ENCODE results near the gene AGR2.
A peak's percentile ranks its signal among the peaks of the same experiment; 100 is the strongest.
"Not testable (repeated sequence)": the region's sequence is repeated elsewhere in the genome, so short reads cannot be mapped to it uniquely, and the experiment has no call there.

AGR2 gene

DNA sequence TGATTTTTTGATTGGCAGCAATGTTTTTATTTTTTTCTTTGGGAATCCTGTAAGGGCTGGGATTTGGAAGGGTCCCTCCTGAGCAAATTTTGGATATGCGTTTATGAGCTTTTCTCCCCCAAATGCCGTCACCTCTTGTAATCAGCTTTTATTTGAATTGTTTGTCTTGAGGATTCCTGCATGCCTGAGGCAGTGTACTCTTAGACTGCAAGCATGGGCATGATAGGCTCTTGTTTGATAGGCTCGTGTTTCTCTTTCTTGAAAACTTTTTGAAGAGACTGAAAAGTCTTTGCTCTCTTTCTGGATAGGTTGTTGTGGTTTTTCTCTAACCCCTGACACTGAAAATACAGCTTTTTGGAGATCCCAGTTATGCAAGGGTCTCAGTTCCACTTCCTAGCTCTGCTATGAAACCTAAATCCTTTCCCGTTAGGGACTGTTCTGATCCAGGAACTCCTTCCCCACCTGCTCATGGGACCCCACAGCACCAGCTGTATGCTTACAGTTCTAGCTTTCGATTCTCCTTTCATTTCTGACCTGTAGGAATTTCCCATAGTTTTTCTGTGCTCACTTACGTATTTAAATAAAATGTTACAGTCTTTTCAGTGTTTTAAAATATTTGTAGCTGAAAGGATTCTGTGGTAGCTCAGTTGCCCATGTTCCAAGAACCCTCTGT is 34.0 kb downstream of the AGR2 start:
- no peak overlapping the region for H3K4me3 Mint-ChIP-seq
- H3K9me3 Mint-ChIP-seq: no peaks in the 10 kb centered on the region
- no peak overlapping the region for H3K27ac Mint-ChIP-seq
- no peaks in the 10 kb centered on the region for H3K36me3 Mint-ChIP-seq
- no peak for ATAC-seq
- DNase-seq (ENCODE audit: low spot score in 2 of 2): no peak
- no peaks in the 10 kb centered on the region for H3K4me1 Mint-ChIP-seq

DNA sequence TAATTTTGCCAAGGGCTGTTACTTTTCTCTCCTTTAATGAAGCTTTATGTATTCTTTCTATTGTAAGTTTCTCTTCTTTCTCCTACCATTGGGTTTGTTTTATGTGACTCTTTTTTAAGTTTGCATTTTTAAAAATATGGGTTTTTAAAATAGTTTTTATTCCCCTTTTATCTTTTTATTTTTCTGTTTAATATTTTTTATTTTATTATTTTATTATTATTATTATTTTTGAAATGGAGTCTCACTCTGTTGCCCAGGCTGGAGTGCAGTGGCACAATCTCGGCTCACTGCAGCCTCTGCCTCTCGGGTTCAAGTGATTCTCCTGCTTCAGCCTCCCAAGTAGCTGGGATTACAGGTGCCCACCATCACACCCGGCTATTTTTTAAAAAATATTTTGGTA is 34.8 kb downstream of the AGR2 start:
- ATAC-seq, H3K4me1 Mint-ChIP-seq: not testable (repeated sequence)

DNA sequence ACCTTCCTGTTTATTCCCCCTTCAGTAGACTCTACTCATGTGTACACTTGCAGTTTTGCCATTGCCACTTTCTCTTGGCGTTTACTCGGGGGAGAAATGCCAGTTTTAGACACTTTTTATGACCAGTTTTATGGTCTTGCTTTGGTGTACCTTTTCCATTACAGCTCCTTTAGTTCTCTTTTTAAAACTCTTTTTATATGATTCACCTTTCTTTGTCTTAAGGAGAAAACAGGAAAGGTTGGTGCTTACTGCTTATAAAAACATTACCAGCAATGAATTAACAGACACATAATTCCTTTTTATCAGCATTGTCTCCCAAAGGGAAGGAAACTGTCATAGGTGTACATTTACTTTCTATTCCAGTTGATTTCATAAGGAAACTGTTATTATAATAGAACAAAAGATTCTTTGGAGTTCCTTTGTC is 39.4 kb downstream of the AGR2 start:
- Mint-ChIP-seq H3K4me3 (no peak overlapping the region), H3K4me1 (no peaks in the 10 kb centered on the region), H3K36me3 (no peaks in the 10 kb centered on the region), H3K9me3 (no peaks in the 10 kb centered on the region), H3K27ac (no peak overlapping the region)
- DNase-seq (ENCODE audit: low spot score in 2 of 2) (no peak), ATAC-seq (no peak)

More for the DNA sequence above, 34.8 kb downstream of the AGR2 start:
- DNase-seq (ENCODE audit: low spot score in 2 of 2); H3K27ac Mint-ChIP-seq; H3K4me3 Mint-ChIP-seq; H3K9me3 Mint-ChIP-seq; H3K36me3 Mint-ChIP-seq: not testable (repeated sequence)

DNA sequence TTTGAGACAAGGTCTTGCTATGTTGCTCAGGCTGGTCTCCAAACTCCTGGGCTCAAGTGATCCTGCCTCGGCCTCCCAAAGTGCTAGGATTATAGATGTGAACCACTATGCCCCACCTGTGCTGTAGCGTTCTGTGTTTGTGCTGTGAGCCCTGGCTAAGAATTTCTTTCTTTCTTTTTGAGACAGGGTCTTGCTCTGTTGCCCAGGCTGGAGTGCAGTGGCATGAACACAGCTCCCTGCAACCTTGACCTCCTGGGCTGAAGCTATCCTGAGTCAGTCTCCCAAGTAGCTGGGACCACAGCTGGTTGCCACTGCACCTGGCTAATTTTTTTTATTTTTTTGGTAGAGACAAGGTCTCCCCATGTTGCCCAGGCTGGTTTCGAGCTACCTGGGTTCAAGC is 39.9 kb downstream of the AGR2 start:
- H3K4me3 Mint-ChIP-seq: no peak overlapping the region
- H3K27ac Mint-ChIP-seq: no peak overlapping the region
- ATAC-seq (no peak), DNase-seq (ENCODE audit: low spot score in 2 of 2) (no peak)
- H3K9me3 Mint-ChIP-seq: no peaks in the 10 kb centered on the region
- H3K36me3 Mint-ChIP-seq: no peaks in the 10 kb centered on the region
- no peaks in the 10 kb centered on the region for H3K4me1 Mint-ChIP-seq

DNA sequence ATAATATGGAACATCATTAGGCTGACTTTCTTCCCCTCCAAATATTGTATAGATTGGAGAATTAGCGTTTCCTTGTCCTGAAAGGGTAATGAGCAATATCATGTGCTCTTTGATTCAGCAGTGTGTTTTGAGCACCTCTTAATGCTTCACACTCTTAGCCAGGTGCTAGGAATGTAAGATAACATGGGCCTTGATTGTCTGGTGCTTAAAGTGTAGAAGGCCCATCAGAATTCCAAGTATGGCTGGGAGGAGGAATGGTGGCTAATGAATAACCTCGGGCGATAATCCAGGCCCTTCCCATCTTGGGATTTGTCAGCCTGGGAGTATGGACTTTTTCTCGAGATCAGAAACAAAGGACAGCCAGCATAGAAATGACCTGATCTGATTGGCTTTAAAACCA is 42.6 kb downstream of the AGR2 start:
- Mint-ChIP-seq H3K9me3 (no peaks in the 10 kb centered on the region), H3K4me3 (no peak overlapping the region), H3K4me1 (no peaks in the 10 kb centered on the region), H3K36me3 (no peaks in the 10 kb centered on the region), H3K27ac (no peak overlapping the region)
- no peak for ATAC-seq
- DNase-seq (ENCODE audit: low spot score in 2 of 2): no peak

DNA sequence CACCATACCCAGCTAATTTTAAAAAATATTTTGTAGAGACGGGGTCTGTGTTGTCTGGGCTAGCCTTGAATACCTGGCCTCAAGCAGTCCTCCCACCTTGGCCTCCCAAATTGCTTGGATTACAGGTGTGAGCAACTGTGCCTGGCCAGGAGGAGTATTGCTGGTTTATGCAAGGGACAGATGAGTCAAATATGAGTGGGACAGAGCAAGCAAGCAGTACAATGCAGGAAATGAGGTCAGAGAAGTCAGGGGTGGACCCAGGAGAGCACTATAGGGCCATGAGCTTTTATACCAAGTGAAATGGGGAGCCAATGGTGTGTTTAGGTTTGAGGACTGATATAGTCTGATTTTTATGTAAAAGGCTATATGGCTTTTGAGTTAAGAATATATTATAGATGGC is 45.0 kb downstream of the AGR2 start:
- DNase-seq (ENCODE audit: low spot score in 2 of 2) (no peak), ATAC-seq (peak; percentile 80)
- H3K36me3 Mint-ChIP-seq: no peaks in the 10 kb centered on the region
- no peak overlapping the region for H3K27ac Mint-ChIP-seq
- no peak overlapping the region for H3K4me3 Mint-ChIP-seq
- H3K9me3 Mint-ChIP-seq: no peaks in the 10 kb centered on the region
- H3K4me1 Mint-ChIP-seq: no peaks in the 10 kb centered on the region

DNA sequence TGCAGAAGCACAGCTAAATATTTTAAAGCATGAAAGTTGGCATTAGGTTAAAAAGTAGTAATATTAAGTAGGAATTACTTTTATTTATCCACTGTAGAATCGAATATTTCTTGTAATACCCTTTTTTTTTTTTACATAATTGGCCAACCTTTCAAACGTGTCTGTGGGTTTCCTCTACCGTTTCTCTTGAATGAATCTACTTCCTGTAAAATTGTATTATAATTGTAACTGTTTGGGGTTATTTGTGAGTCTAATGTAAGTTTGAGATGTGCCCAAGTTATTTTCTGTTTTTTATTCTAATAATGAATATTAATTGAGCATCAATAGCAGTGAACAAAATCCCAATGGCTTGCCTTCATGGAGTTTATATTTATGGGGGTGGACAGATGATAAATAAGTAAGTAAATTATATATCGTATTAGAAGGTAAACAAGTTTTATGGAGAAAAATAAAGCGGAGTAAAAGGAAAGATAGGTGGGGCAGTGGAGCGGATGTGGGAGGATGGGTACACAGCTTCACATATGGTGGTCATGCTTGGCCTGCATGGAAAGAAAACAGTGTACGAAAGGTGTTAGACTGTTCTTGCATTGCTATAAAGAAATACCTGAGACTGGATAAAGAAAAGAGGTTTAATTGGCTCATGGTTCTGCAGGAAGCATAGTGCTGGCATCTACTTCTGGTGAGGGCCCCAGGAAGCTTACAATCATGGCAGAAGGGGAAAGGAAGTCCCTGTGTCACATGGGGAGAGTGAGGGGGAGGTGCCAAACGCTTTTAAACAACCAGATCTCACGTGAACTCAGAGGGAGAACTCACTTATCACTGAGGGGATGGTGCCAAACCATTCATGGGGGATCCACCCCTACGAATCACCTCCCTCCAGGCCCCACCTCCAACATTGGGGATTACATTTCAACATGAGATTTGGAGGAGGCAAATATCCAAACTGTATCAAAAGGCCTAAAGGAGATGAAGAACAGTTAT is 45.9 kb downstream of the AGR2 start:
- no peak for DNase-seq (ENCODE audit: low spot score in 2 of 2)
- H3K4me1 Mint-ChIP-seq: peaks cover 7% of the 10 kb centered on the region
- ATAC-seq: no peak

DNA sequence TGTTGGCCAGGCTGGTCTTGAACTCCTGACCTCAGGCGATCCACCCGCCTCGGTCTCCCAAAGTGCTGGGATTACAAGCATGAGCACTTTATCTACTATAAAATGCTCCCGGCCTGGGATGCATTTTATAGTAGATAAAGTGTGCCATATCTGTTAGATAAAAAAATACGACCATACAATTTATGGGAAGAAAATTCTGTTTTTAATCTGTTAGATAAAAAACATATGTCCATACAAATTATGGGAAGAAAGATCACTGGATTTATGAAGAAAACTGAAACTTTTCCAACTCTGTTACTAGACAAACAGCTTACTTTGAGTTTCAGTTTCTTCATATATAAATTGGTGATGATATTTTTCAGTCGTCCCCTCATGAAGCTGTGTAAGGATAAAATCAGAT is 46.8 kb downstream of the AGR2 start:
- Mint-ChIP-seq H3K4me1 (peaks cover 12% of the 10 kb centered on the region), H3K9me3 (no peaks in the 10 kb centered on the region), H3K36me3 (no peaks in the 10 kb centered on the region), H3K4me3 (no peak overlapping the region), H3K27ac (no peak overlapping the region)
- no peak for DNase-seq (ENCODE audit: low spot score in 2 of 2)
- no peak for ATAC-seq

More for the DNA sequence above, 45.9 kb downstream of the AGR2 start:
- Mint-ChIP-seq H3K36me3 (no peaks in the 10 kb centered on the region), H3K27ac (no peak overlapping the region), H3K9me3 (no peaks in the 10 kb centered on the region), H3K4me3 (no peak overlapping the region)

DNA sequence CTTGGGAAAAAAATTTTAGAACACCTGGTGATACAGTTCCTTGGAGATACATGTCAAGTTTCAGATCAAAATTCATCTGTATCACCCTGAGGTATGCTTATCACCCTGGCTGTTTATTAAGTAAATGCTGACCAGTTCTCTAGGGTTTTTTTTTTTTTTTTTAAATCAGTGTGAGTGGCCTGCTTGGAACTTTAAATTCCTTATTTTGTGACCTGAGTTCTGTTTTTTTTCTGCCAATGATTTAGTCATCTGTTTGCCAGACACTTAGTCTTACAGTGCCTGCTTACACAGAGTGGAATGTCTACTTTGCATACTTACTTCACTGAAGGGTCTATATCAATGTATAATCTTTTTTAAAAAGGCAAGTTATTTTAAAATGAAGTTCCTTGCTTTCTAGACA is 49.4 kb downstream of the AGR2 start:
- ATAC-seq (no peak), DNase-seq (ENCODE audit: low spot score in 2 of 2) (no peak)
- Mint-ChIP-seq H3K4me3 (peak overlapping the region; percentile 74), H3K9me3 (no peaks in the 10 kb centered on the region), H3K4me1 (peaks cover 13% of the 10 kb centered on the region), H3K36me3 (no peaks in the 10 kb centered on the region), H3K27ac (no peak overlapping the region)

DNA sequence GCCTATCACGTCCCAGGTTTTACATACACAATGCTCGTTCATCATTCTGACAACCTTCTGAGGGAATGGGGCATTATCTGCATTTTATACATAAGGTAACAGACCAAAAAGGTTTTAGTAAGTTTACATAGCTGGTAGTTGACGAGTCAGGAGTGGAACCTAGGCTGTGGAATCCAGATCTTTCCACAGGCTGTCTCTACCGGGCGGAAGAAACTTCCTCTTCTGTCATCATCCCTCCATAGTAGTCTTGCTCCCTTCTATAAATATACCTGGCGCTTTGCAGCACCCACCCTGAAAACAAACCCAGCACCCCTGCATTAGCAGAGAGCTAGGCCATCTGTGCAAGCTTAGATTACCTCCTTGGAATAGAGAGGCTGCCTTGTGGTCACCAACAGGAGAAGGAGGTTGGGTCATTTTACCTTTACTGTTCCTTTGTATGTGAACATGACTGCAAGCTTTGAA is 49.9 kb downstream of the AGR2 start:
- H3K4me1 Mint-ChIP-seq: peaks cover 13% of the 10 kb centered on the region
- DNase-seq (ENCODE audit: low spot score in 2 of 2) (no peak), ATAC-seq (no peak)
- H3K36me3 Mint-ChIP-seq: no peaks in the 10 kb centered on the region
- no peaks in the 10 kb centered on the region for H3K9me3 Mint-ChIP-seq
- no peak overlapping the region for H3K27ac Mint-ChIP-seq
- peak overlapping the region; percentile 74 for H3K4me3 Mint-ChIP-seq

DNA sequence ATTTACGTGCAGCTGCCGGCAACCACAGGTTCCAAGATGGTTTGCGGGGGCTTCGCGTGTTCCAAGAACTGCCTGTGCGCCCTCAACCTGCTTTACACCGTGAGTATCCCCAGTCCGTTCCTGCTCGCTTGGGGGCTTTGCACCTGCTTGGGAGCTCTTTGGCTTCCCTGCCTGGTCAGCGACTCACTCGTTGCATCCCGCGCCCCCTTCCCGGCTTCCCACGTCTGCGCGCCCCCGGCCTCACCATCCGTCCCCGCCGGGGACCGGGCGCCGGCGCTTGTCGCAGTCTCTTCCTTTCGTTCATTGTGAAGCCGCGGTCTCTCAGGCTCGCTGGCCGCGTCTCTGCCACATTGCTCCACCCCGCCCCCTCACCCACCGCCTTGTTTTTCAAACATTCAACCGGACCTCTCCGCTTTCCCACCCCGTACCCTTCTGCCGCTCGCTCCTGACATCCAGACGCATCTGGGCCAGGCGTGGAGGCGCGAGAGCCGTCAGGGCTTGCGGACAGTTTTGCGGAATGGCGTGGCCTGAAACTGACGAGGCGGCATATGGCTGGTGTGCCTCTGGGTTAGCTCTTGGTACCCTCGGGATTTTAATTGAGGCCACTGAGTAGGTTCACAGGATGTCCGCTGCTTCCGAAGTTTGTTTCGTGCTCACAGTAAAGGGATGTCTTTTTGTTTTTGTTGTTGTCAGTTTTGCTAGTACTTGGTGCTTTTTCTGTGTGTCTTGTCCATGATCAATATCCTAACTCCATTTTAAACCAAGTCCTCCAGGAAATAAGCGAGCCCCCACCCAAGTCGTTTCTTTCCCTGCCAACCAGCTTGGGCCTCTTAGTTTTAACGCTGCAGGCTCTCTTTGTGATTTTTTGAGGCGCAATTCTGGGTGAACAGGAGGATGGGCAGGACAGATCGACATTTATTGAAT is 50.6 kb downstream of the AGR2 start:
- Mint-ChIP-seq H3K4me1 (peaks cover 13% of the 10 kb centered on the region), H3K4me3 (peak overlapping the region; percentile 74), H3K36me3 (no peaks in the 10 kb centered on the region), H3K27ac (no peak overlapping the region), H3K9me3 (no peaks in the 10 kb centered on the region)
- ATAC-seq: peak; percentile 59
- DNase-seq (ENCODE audit: low spot score in 2 of 2): peak in 1 of 2 donors; percentile 50

DNA sequence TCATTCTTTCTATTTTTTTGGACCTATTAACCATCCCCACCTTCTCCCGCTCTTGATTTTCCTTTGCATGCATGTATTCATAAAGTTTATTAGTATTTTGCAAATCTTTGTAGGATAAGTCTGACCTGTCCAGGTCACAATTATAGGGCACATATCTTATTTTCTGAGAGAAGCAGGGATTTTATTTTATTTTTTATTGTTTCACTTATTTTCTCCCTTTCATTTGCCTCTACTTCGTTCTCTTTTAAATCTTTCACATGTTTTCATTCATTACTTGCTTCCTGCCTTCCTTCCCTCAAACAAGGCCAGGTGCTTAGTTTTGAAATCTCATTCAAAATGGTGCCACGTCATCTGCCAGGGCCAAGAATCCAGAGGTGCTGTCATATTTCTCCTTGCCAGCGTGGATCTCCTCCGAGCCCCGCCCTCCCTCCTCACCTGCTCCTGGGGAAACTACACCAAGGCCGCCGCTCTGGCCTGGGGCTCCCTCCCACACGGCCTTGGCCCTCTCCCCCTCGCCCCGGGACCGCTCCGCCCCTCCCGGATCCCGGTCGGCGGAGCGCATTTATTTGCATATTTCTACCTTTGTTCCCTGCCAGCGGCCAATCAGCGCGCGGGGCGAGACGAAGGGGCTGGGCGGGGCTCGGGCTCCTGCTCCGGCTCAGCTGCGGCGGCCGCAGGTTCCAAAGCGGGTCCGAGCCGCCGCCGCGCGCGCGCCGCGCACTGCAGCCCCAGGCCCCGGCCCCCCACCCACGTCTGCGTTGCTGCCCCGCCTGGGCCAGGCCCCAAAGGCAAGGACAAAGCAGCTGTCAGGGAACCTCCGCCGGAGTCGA is 51.5 kb downstream of the AGR2 start, which contains the start of gene TSPAN13:
TSS of gene TSPAN13 (plus strand) at position 654 of the 830 bp plus-strand sequence. CDS start 213 bp downstream, outside the sequence.
- H3K9me3 Mint-ChIP-seq: no peaks in the 10 kb centered on the region
- H3K4me1 Mint-ChIP-seq: peaks cover 13% of the 10 kb centered on the region
- H3K27ac Mint-ChIP-seq: no peak within 1 kb of the TSS
- peak; percentile 27 to 66 for DNase-seq (ENCODE audit: low spot score in 2 of 2)
- H3K4me3 Mint-ChIP-seq: peak within 1 kb of the TSS; percentile 74
- no peaks in the 10 kb centered on the region for H3K36me3 Mint-ChIP-seq
- peak; percentile 86 for ATAC-seq

DNA sequence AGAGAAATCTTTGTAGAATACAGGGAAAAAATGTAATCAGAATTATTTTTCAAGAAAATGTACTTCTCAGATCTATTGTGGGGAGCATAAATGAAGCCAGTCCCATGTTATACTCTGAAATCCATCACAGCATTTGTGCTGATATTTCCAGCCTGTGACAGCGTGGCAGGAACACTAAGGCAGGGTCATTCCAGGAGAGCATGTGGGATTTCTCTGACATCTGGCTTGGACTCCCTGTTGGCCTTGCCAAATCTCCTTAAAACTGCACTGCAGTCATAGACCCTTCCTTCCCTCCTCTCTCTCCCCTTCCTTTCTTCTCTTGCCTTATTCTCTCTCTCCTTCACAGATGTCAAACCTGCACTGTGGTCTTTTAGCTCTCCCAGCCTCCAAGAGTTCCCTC is 57.7 kb downstream of the AGR2 start:
- Mint-ChIP-seq H3K4me1 (no peaks in the 10 kb centered on the region), H3K27ac (no peak overlapping the region), H3K9me3 (no peaks in the 10 kb centered on the region), H3K4me3 (no peak overlapping the region), H3K36me3 (no peaks in the 10 kb centered on the region)
- no peak for ATAC-seq
- no peak for DNase-seq (ENCODE audit: low spot score in 2 of 2)

DNA sequence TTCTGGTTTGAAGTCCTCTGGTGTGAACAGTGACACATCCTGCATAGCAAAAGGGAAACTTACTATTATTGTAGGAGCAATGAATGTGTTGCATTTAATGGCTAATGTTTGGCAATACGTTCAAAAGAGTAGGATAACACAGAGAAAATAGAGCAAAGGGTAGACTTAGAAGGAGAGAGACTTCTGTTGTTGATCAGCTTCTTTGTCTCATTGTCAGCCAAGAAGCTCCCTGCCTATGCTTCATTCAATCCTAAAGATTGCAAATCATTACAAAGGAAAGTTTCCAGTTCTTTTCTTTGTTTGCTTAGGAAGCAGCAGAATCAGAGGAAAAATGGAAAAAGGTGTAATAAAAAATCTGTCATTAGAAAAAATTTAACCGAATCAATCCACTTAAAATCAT is 59.2 kb downstream of the AGR2 start:
- Mint-ChIP-seq H3K4me3 (no peak overlapping the region), H3K9me3 (no peaks in the 10 kb centered on the region), H3K27ac (no peak overlapping the region), H3K4me1 (peaks cover under 1% of the 10 kb centered on the region), H3K36me3 (no peaks in the 10 kb centered on the region)
- ATAC-seq (no peak), DNase-seq (ENCODE audit: low spot score in 2 of 2) (no peak)
